ENCODE measurements around the gene TBXA2R.
"Not testable (repeated sequence)": the region's sequence is repeated elsewhere in the genome, so short reads cannot be mapped to it uniquely, and the experiment has no call there.

TBXA2R gene

GRCh38 chr19:3632739-3633558 is 26.3 kb upstream of the TBXA2R start:
- DNase-seq (ENCODE audit: low read depth): no peak
- H3K4me3 ChIP-seq (ENCODE audit: low read length): no peak overlapping the region

DNA sequence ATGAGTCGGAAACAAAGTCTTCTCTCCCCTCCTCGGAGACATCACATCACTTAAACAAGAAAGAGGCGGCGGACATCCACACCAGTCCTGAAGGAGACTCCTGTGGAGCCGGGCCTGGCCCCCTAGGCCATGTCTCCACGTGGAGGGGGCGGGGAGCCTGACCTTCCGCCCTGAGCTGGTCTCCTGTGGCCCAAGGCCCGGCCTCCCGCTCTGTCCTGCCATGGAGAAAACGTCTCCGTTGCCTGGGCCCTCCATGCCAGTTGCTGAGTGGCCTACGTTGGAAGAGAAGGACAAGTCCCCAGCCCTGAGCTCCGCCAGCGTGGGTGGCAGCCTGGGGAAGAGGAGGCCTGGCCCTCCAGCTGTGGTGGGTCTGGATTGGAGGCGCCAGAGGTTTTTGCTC is 25.4 kb upstream of the TBXA2R start:
- DNase-seq (ENCODE audit: low read depth): no peak
- no peak overlapping the region for H3K4me3 ChIP-seq (ENCODE audit: low read length)
- TF ChIP-seq CTCF (IDR thresholded peaks at IDR 0.05; ENCODE audit: insufficient read depth, low read depth, low read length, missing control alignments): no peak

More at GRCh38 chr19:3632739-3633558, 26.3 kb upstream of the TBXA2R start:
- TF ChIP-seq CTCF (IDR thresholded peaks at IDR 0.05; ENCODE audit: insufficient read depth, low read depth, low read length, missing control alignments): no peak

DNA sequence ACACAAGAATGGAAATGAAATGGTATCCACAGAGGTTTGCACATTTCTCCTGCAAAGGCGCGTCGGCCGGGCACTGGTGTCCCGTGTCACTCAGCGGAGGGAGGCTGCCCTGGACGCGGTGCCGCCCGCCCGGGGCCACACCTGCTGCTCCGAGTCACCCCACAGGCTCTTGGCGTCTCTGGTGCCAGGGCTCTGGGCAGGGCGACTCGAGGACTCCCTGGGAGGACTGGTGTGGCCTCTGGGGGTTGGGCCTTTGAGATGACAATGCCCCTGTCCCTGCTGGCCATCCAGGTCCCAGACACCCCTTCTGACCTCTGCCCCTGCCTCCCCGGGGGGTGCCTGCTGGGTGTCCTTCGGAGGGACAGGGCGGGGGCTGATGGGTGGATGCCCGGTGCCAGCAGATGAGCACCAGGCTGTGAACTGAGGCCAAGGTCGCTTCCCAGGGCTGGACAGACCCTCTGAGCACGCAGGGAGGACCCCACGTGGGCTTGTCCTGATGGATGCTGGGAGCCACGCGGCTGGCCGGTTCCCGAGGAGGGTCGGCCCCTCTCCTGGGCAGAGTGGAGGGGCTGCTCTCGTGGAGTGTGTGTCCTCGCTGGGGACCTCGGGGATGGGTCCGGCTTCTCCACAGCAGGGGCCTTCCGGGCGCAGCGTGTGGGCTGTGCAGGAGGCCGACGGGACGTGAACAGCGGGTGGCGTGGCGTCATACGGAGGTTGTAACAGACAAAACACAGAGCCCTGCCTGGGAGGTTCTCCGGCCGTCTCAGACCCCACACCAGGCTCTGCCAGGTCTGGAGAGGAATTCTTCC is 24.6 kb upstream of the TBXA2R start:
- DNase-seq (ENCODE audit: low read depth): no peak
- H3K4me3 ChIP-seq (ENCODE audit: low read length): no peak overlapping the region
- TF ChIP-seq CTCF (IDR thresholded peaks at IDR 0.05; ENCODE audit: insufficient read depth, low read depth, low read length, missing control alignments): no peak

GRCh38 chr19:3628766-3629165 is 22.1 kb upstream of the TBXA2R start:
- H3K4me3 ChIP-seq (ENCODE audit: low read length); DNase-seq (ENCODE audit: low read depth): not testable (repeated sequence)

DNA sequence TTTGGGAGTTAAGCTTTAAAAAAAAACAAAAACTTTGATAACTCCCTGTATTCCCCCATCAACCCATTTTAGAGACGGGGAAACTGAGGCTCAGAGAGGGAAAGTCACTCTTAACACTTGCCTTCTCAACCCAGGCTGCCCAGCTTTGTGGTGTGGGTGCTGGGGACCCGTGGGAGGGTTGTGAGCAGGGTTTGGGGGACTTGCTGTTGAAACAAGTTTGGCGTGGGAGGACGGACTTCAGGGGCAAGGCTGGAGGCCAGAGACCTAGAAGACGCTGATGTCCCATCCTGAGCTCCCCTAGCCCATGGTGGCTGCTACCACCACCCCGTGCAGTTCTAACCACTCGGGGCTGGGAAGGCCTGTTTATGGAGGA is 20.7 kb upstream of the TBXA2R start:
- no peak for TF ChIP-seq CTCF (IDR thresholded peaks at IDR 0.05; ENCODE audit: insufficient read depth, low read depth, low read length, missing control alignments)
- H3K4me3 ChIP-seq (ENCODE audit: low read length): no peak overlapping the region
- DNase-seq (ENCODE audit: low read depth): no peak

GRCh38 chr19:3626473-3627350 is 20.0 kb upstream of the TBXA2R start, which contains the start of gene CACTIN:
CACTIN (minus strand) TSS chr19:3626790; CDS start chr19:3626762, 28 bp downstream.
- peak within 1 kb of the TSS; percentile 96 for H3K4me3 ChIP-seq (ENCODE audit: low read length)
- peak; percentile 98 for DNase-seq (ENCODE audit: low read depth)
- no peak for TF ChIP-seq CTCF (IDR thresholded peaks at IDR 0.05; ENCODE audit: insufficient read depth, low read depth, low read length, missing control alignments)

Data from epithelial cell of esophagus (primary cell).